Measurements from ENCODE around the gene YWHAG. TPM values are rescaled to one million over a fixed set of nuclear protein-coding genes. Genes with fewer than 3 reads are reported as not detected.

Gene YWHAG
- total RNA-seq (100 to 1,000 TPM; 141 to 282 (median 196) TPM), polyA plus RNA-seq (100 to 1,000 TPM in 1 of 2 donors, 10 to 100 TPM in 1; 85.5 to 186 TPM)
- long read RNA-seq, donor 1, partial matches to known transcripts = 0 of 26 reads
- long read RNA-seq, donor 1, other reads (novel, unspliced or antisense) = 24 of 26 reads
- long read RNA-seq, donor 2, transcript YWHAG-201 (2 exons, 3,750 nt) = major isoform, 9 of 19 reads
- long read RNA-seq, donor 2, partial matches to known transcripts = 0 of 19 reads
- long read RNA-seq, donor 2, other reads (novel, unspliced or antisense) = 10 of 19 reads
- long read RNA-seq, donor 3, partial matches to known transcripts = 0 of 34 reads
- long read RNA-seq, donor 3, other reads (novel, unspliced or antisense) = 32 of 34 reads

- H3K27ac ChIP-seq = peak within 1 kb of the TSS; percentile 93 to 100 (median 99)
- TF ChIP-seq CTCF (IDR thresholded peaks at IDR 0.05) (no peak), POLR2A (IDR thresholded peaks at IDR 0.05) (peak; percentile 91 to 100)
- WGBS, 4 donors = 1% methylated on average over 38 to 80 of the region's 80 CpGs; no CpG with 5 or more reads in 1 of the 4 donors
- peaks cover 6 to 56% (median 43%) of the 10 kb centered on the region in 12 donors for H3K4me1 ChIP-seq
- H3K27me3 ChIP-seq = no peaks in the 10 kb centered on the region
- peak within 1 kb of the TSS; percentile 67 to 100 (median 98) for H3K4me3 ChIP-seq
- intact Hi-C loops (cut with DNase I) = loop anchor here in 7 of 10 donors (1.0 to 5.0 kb wide), 5 partner anchors 34 to 64 kb away; no protein-coding TSS in a partner anchor
- no peaks in the 10 kb centered on the region for H3K9me3 ChIP-seq
- DNase-seq (peak; percentile 90 to 96 (median 93)), ATAC-seq (peak; percentile 64 to 94 (median 86))
- peaks cover 0 to 27% (median 11%) of the 10 kb centered on the region in 9 donors for H3K36me3 ChIP-seq
Measured at GRCh38 chr7:76358481-76359110, at the start of gene YWHAG. YWHAG (minus strand) TSS chr7:76358991; CDS start chr7:76358808, 183 bp downstream.

GRCh38 chr7:76408121-76408560, 49.4 kb upstream of the YWHAG start:
- Histone ChIP-seq H3K27ac (no peak overlapping the region), H3K4me3 (no peak overlapping the region), H3K36me3 (no peaks in the 10 kb centered on the region), H3K27me3 (peaks cover 0 to 6% (median 0%) of the 10 kb centered on the region in 9 donors), H3K4me1 (peaks cover 0 to 7% (median 0%) of the 10 kb centered on the region in 12 donors), H3K9me3 (no peaks in the 10 kb centered on the region)
- DNase-seq (no peak), ATAC-seq (no peak)
- no peak for TF ChIP-seq CTCF (IDR thresholded peaks at IDR 0.05)
- no peak for TF ChIP-seq POLR2A (IDR thresholded peaks at IDR 0.05)
- intact Hi-C loops (cut with DNase I) = no loop called here

- WGBS, 4 donors = 87 to 90% (median 88%) methylated on average over 4 of the region's 4 CpGs
- intact Hi-C loops (cut with DNase I) = no loop called here
- H3K4me1 ChIP-seq = peaks cover 0 to 10% (median 0%) of the 10 kb centered on the region in 12 donors
- H3K27ac ChIP-seq = no peak overlapping the region
- TF ChIP-seq CTCF (IDR thresholded peaks at IDR 0.05) (no peak), POLR2A (IDR thresholded peaks at IDR 0.05) (no peak)
- DNase-seq = no peak
- no peak for ATAC-seq
- H3K9me3 ChIP-seq = no peaks in the 10 kb centered on the region
- peaks cover 0 to 6% (median 0%) of the 10 kb centered on the region in 9 donors for H3K27me3 ChIP-seq
- H3K36me3 ChIP-seq = no peaks in the 10 kb centered on the region
- H3K4me3 ChIP-seq = no peak overlapping the region
Measured at GRCh38 chr7:76407718-76408117, 48.9 kb upstream of the YWHAG start.

GRCh38 chr7:76405738-76406137, 46.9 kb upstream of the YWHAG start:
- 86 to 91% (median 89%) methylated on average over 9 of the region's 9 CpGs for WGBS, 4 donors
- ATAC-seq (no peak), DNase-seq (no peak)

More at GRCh38 chr7:76405738-76406137, 46.9 kb upstream of the YWHAG start:
- intact Hi-C loops (cut with DNase I) = no loop called here
- Histone ChIP-seq H3K27me3 (peaks cover 0 to 6% (median 0%) of the 10 kb centered on the region in 9 donors), H3K9me3 (no peaks in the 10 kb centered on the region), H3K4me1 (peaks cover 0 to 15% (median 0%) of the 10 kb centered on the region in 12 donors), H3K36me3 (no peaks in the 10 kb centered on the region), H3K27ac (no peak overlapping the region), H3K4me3 (no peak overlapping the region)
- TF ChIP-seq CTCF (IDR thresholded peaks at IDR 0.05) (no peak), POLR2A (IDR thresholded peaks at IDR 0.05) (no peak)

Data from heart left ventricle (tissue), 16 donors.